Endothelial cell of umbilical vein (primary cell): Measurements from ENCODE around the gene MALRD1. TPM values are rescaled to one million over a fixed set of nuclear protein-coding genes. Genes with fewer than 3 reads are reported as not detected.

Experiments
- BruUV-seq: library from RNA; stranded (reverse); fragments of 400-500 nt; replicated peaks from 2 replicates; lab custom pipeline; 2021; lab: Mats Ljungman, UMichigan
- CTCF ChIA-PET: fragments of 300-600, 350-600 bp; sonication (Branson Sonifier 250); formaldehyde crosslinking; loops from one replicate; lab custom pipeline; 2021; ENCODE audit warnings: antibody characterized with exemption, inconsistent platforms; lab: Charles Lee
- POLR2A ChIA-PET: fragments of 300-600, 350-600 bp; sonication (Branson Sonifier 250); formaldehyde crosslinking; loops from one replicate; lab custom pipeline; 2021; ENCODE audit warnings: antibody characterized with exemption, inconsistent platforms; lab: Charles Lee
- DNase-seq: peaks from one replicate; pipeline ENCODE4 v3.0.0-alpha.2; 2011; ENCODE audit warnings: low read depth, low spot score
- FAIRE-seq: peaks from 2 replicates; lab custom pipeline; 2011; peaks lifted over from hg19 to GRCh38; lab: Jason Lieb, UNC
- H2AFZ ChIP-seq: 2 replicates; pipeline ENCODE4 v1.6.0; 2012; ENCODE audit warnings: low read depth, low read length, control low read depth, inconsistent platforms
- H3K27ac ChIP-seq: 2 replicates; pipeline ENCODE4 v1.5.1; 2011; ENCODE audit warnings: low read depth, mild to moderate bottlenecking, control low read depth, low read length, moderate library complexity; ENCODE audit not compliant: insufficient read depth
- H3K27me3 ChIP-seq, 2 experiments: 2 replicates each; pipeline versions ENCODE4 v1.6.0 to v1.6.1; 2011; ENCODE audit warnings: low read length in 2 of 2, mixed read lengths in 1 of 2; ENCODE audit not compliant: control insufficient read depth in 2 of 2, insufficient read depth in 2 of 2
- H3K36me3 ChIP-seq, 2 experiments: 2 replicates in 1 of 2; 3 replicates in 1 of 2; pipeline ENCODE4 v1.5.1; 2011; ENCODE audit warnings: low read length in 2 of 2, mild to moderate bottlenecking in 1 of 2, moderate library complexity in 1 of 2; ENCODE audit not compliant: control insufficient read depth in 2 of 2, insufficient read depth in 2 of 2; ENCODE audit errors: extremely low read depth in 1 of 2
- H3K4me1 ChIP-seq: 3 replicates; pipeline ENCODE4 v1.5.1; 2011; ENCODE audit warnings: mild to moderate bottlenecking, low read length; ENCODE audit not compliant: control insufficient read depth, insufficient read depth; ENCODE audit errors: extremely low read depth
- H3K4me2 ChIP-seq: 2 replicates; pipeline ENCODE4 v1.6.1; 2011; ENCODE audit warnings: low read length, control low read depth, mixed read lengths; ENCODE audit not compliant: insufficient read depth
- H3K4me3 ChIP-seq, 3 experiments: fragments of 200-600 bp in 1 of 3; sonication (generic), shearing (Covaris generic) in 1 of 3; replicated peaks in 1 of 3; 2 replicates each; pipeline ENCODE4 v1.5.1; 2011 to 2016; ENCODE audit warnings: control low read depth in 3 of 3, low read length in 3 of 3, mild to moderate bottlenecking in 2 of 3, inconsistent platforms in 1 of 3, low read depth in 1 of 3, moderate library complexity in 1 of 3; ENCODE audit not compliant: insufficient read depth in 1 of 3
- H3K79me2 ChIP-seq: 2 replicates; pipeline ENCODE4 v1.6.0; 2012; ENCODE audit warnings: low read length, inconsistent platforms; ENCODE audit not compliant: control insufficient read depth, insufficient read depth
- H3K9ac ChIP-seq: replicated peaks from 2 replicates; pipeline ENCODE3; 2011; ENCODE audit warnings: low read length, control low read depth; ENCODE audit not compliant: insufficient read depth; ENCODE audit errors: extremely low read depth
- H3K9me1 ChIP-seq: replicated peaks from 3 replicates; pipeline ENCODE4 v1.6.0; 2011; ENCODE audit warnings: mild to moderate bottlenecking, low read length; ENCODE audit not compliant: control insufficient read depth, insufficient read depth; ENCODE audit errors: extremely low read depth
- H3K9me3 ChIP-seq: replicated peaks from 2 replicates; pipeline ENCODE4 v1.5.1; 2012; ENCODE audit warnings: low read length, inconsistent platforms; ENCODE audit not compliant: control insufficient read depth, insufficient read depth
- H4K20me1 ChIP-seq: replicated peaks from 2 replicates; pipeline ENCODE3; 2011; ENCODE audit warnings: mild to moderate bottlenecking, low read length; ENCODE audit not compliant: control insufficient read depth, insufficient read depth; ENCODE audit errors: extremely low read depth
- FOS ChIP-seq: IDR thresholded peaks from 2 replicates; pipeline ENCODE4 v1.6.1; 2011; ENCODE audit warnings: mild to moderate bottlenecking, low read length, moderate library complexity, borderline replicate concordance; ENCODE audit not compliant: insufficient read depth
- GATA2 ChIP-seq: IDR thresholded peaks from 2 replicates; pipeline ENCODE4 v1.7.0; 2011; ENCODE audit warnings: low read depth, mild to moderate bottlenecking, moderate library complexity, mixed read lengths, low read length; ENCODE audit not compliant: insufficient read length, insufficient read depth
- JUN ChIP-seq: IDR thresholded peaks from 2 replicates; pipeline ENCODE4 v1.6.1; 2011; ENCODE audit warnings: borderline replicate concordance, low read depth; ENCODE audit not compliant: insufficient read length, insufficient read depth
- dilution Hi-C: fragments of 300-500 bp; cut with MboI; formaldehyde crosslinking; loops from one replicate; pipeline ENCODE4 v1.15.0; 2019; ENCODE audit warnings: low sequenced_read_pairs; ENCODE audit not compliant: extremely low pct_ligation_motif_present
- intact Hi-C: fragments of 100-400 bp; cut with micrococcal nuclease; formaldehyde crosslinking; loops from one replicate; pipeline ENCODE4 v1.10.0; 2022
- polyA plus RNA-seq, 4 experiments: library from polyadenylated mRNA; depleted of rRNA in 3 of 4; stranded (reverse) in 3 of 4; unstranded in 1 of 4; fragments of >200 nt; gene quantifications; 2 replicates each; pipeline versions ENCODE4 v1.2.1 to v1.2.3, GENCODE V29; 2011 to 2012; ENCODE audit warnings: missing spikeins in 1 of 4
- total RNA-seq: library from RNA; stranded (reverse); gene quantifications from 2 replicates; pipeline ENCODE4 v1.2.3, GENCODE V29; 2021

Gene MALRD1
- total and polyA plus RNA-seq, 2 donors (not counting 3 experiments of a cell fraction or from before 2014, with no cell fraction given): not detected

- Histone ChIP-seq H3K27me3 (no peaks in the 10 kb centered on the region), H3K9ac (no peak overlapping the region), H3K27ac (no peak overlapping the region), H4K20me1 (no peaks in the 10 kb centered on the region), H3K4me3 (no peak overlapping the region), H2AFZ (no peak overlapping the region), H3K9me3 (no peaks in the 10 kb centered on the region), H3K9me1 (no peaks in the 10 kb centered on the region), H3K4me2 (no peak overlapping the region), H3K79me2 (no peaks in the 10 kb centered on the region), H3K4me1 (no peaks in the 10 kb centered on the region), H3K36me3 (no peaks in the 10 kb centered on the region)
- POLR2A ChIA-PET: no interaction called here
- BruUV-seq: no TSS peak
- intact Hi-C loops: no loop called here
- no peak for DNase-seq
- dilution Hi-C loops: no loop called here
- CTCF ChIA-PET: no interaction called here
- FAIRE-seq: no peak
- no peak for TF ChIP-seq JUN
- TF ChIP-seq GATA2: no peak
Observed at GRCh38 chr10:19071946-19072345, 23.3 kb downstream of the MALRD1 start.

DNA sequence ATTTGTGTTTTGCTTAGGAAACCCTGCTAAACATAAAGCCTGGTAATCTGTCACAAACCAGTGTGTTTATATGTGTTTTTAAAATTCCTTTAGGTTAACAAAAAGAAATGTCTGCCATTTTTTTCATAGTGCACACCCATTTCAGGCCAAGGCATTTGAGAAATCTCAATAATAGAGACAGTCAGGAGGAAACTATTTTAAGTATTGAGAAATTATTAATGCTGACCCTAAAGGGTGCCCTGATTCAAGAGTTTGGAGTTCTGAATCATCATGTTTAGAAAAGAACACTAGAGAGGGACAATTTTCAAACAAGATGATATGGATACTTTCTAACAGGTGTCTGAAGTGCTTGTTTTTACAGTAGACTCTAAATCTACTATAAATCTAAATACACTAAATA, 28.7 kb downstream of the MALRD1 start:
- Histone ChIP-seq H3K4me1 (no peaks in the 10 kb centered on the region), H3K9me3 (no peaks in the 10 kb centered on the region), H3K9ac (no peak overlapping the region), H3K4me3 (no peak overlapping the region), H3K27ac (no peak overlapping the region), H3K9me1 (no peaks in the 10 kb centered on the region), H3K36me3 (no peaks in the 10 kb centered on the region), H3K27me3 (no peaks in the 10 kb centered on the region), H4K20me1 (no peaks in the 10 kb centered on the region), H2AFZ (no peak overlapping the region), H3K79me2 (no peaks in the 10 kb centered on the region), H3K4me2 (no peak overlapping the region)
- BruUV-seq: no TSS peak
- intact Hi-C loops: no loop called here
- TF ChIP-seq FOS (no peak), GATA2 (no peak)
- dilution Hi-C loops: no loop called here
- FAIRE-seq: no peak
- no peak for DNase-seq
- ChIA-PET CTCF (no interaction called here), POLR2A (no interaction called here)
